Kidney (tissue), 22 donors: ENCODE data around the gene TNIP1. TPM values are rescaled to one million over a fixed set of nuclear protein-coding genes. Genes with fewer than 3 reads are reported as not detected.
A peak's percentile ranks its signal among the peaks of the same experiment; 100 is the strongest.

Source experiments
- DNase-seq, 5 donors: peaks; one replicate each; pipeline ENCODE4 v3.0.0-alpha.2; 2013 to 2020
- FAIRE-seq: peaks from 2 replicates; lab custom pipeline; 2012; peaks lifted over from hg19 to GRCh38; lab: Jason Lieb, UNC
- H3K27ac ChIP-seq, 2 donors: one replicate each; pipeline ENCODE4 v1.7.0; 2013; ENCODE audit warnings: low read depth in 2 of 2, low read length in 2 of 2, inconsistent platforms in 1 of 2
- H3K27me3 ChIP-seq: one replicate; pipeline ENCODE4 v1.7.1; 2013; ENCODE audit warnings: low read length, inconsistent platforms; ENCODE audit not compliant: control insufficient read depth, insufficient read depth
- H3K36me3 ChIP-seq, 3 donors: one replicate each; pipeline versions ENCODE4 v1.7.0 to v1.7.1; 2013; ENCODE audit warnings: low read length in 3 of 3, control low read depth in 1 of 3, inconsistent platforms in 1 of 3; ENCODE audit not compliant: insufficient read depth in 3 of 3, control insufficient read depth in 2 of 3
- H3K4me1 ChIP-seq, 3 donors: one replicate each; pipeline versions ENCODE4 v1.7.0 to v1.7.1; 2013; ENCODE audit warnings: low read length in 3 of 3, inconsistent platforms in 1 of 3, low read depth in 1 of 3; ENCODE audit not compliant: control insufficient read depth in 2 of 3, insufficient read depth in 2 of 3
- H3K4me3 ChIP-seq, 3 donors: one replicate each; pipeline versions ENCODE4 v1.7.0 to v1.8.1; 2013; ENCODE audit warnings: low read length in 3 of 3, control low read depth in 1 of 3, inconsistent platforms in 1 of 3
- H3K9ac ChIP-seq, 3 donors: one replicate each; pipeline versions ENCODE4 v1.7.0 to v1.7.1; 2013; ENCODE audit warnings: low read length in 3 of 3, control low read depth in 1 of 3, inconsistent platforms in 1 of 3
- H3K9me3 ChIP-seq, 3 donors: one replicate each; pipeline versions ENCODE4 v1.7.0 to v1.7.1; 2013; ENCODE audit warnings: low read length in 3 of 3, control low read depth in 1 of 3, inconsistent platforms in 1 of 3; ENCODE audit not compliant: control insufficient read depth in 2 of 3, insufficient read depth in 1 of 3
- intact Hi-C: fragments of 100-400 bp; cut with DNase I; formaldehyde crosslinking; loops from one replicate; pipeline ENCODE4 v1.11.1; 2022
- long read RNA-seq, 10 donors: library from polyadenylated mRNA in 1 of 10; unstranded in 1 of 10; transcript quantifications; one replicate each; pipeline ENCODE4 v2.0.0 and lab custom pipeline, GENCODE V29; 2021 to 2026
- polyA plus RNA-seq: library from polyadenylated mRNA; stranded (reverse); fragments of 350-450 nt; fragmentation: Illumina TruSeq; extraction: RNeasy Lipid Tissue Mini Kit (QIAGEN cat#74804); gene quantifications from one replicate; pipeline ENCODE4 v1.2.3, GENCODE V29; 2014; ENCODE audit warnings: low read depth, low replicate concordance; ENCODE audit not compliant: insufficient read depth
- total RNA-seq: library from RNA; stranded (reverse); fragmentation: NEBNext Ultra II Directional; extraction: Animal tissue kit (Norgen Biotek cat#: 25700); gene quantifications from one replicate; pipeline ENCODE4 v1.2.1, GENCODE V29; 2021
- TF ChIP-seq, protein P1 (sequence below): IDR thresholded peaks from 3 replicates; pipeline ENCODE4 v1.5.1; 2012; ENCODE audit warnings: mild to moderate bottlenecking, moderate library complexity, borderline replicate concordance; ENCODE audit not compliant: insufficient read depth; ENCODE audit errors: extremely low read depth
- donor health status: control.
- donor health status: control.
- donor health status: control.
- donor health status: control.
- donor health status: control.
- donor health status: DM: yes; HTN: yes; CAD: no.
- donor health status: Normal renal cell carcinoma (clear cell type).

Gene TNIP1, protein sequence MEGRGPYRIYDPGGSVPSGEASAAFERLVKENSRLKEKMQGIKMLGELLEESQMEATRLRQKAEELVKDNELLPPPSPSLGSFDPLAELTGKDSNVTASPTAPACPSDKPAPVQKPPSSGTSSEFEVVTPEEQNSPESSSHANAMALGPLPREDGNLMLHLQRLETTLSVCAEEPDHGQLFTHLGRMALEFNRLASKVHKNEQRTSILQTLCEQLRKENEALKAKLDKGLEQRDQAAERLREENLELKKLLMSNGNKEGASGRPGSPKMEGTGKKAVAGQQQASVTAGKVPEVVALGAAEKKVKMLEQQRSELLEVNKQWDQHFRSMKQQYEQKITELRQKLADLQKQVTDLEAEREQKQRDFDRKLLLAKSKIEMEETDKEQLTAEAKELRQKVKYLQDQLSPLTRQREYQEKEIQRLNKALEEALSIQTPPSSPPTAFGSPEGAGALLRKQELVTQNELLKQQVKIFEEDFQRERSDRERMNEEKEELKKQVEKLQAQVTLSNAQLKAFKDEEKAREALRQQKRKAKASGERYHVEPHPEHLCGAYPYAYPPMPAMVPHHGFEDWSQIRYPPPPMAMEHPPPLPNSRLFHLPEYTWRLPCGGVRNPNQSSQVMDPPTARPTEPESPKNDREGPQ
- total RNA-seq (132 TPM), polyA plus RNA-seq (109 TPM)
- long read RNA-seq, donor 1, partial matches to known transcripts, result 0 of 8 reads
- long read RNA-seq, donor 1, other reads (novel, unspliced or antisense), result 0 of 8 reads
- long read RNA-seq, donor 2, partial matches to known transcripts, result 0 of 6 reads
- long read RNA-seq, donor 2, other reads (novel, unspliced or antisense), result 0 of 6 reads
- long read RNA-seq, donor 3, partial matches to known transcripts, result 5 of 10 reads
- long read RNA-seq, donor 3, other reads (novel, unspliced or antisense), result 0 of 10 reads
- long read RNA-seq, donor 4, transcript TNIP1-211 (18 exons, 2,274 nt), result major isoform, 7 of 9 reads
- long read RNA-seq, donor 4, partial matches to known transcripts, result 0 of 9 reads
- long read RNA-seq, donor 4, other reads (novel, unspliced or antisense), result 0 of 9 reads
- long read RNA-seq, donor 5, partial matches to known transcripts, result 0 of 1 reads
- long read RNA-seq, donor 5, other reads (novel, unspliced or antisense), result 0 of 1 reads
- long read RNA-seq, donor 6, partial matches to known transcripts, result 0 of 4 reads
- long read RNA-seq, donor 6, other reads (novel, unspliced or antisense), result 0 of 4 reads
- long read RNA-seq, donor 7, transcript TNIP1-202 (18 exons, 2,935 nt), result minor isoform, 6 of 102 reads
- long read RNA-seq, donor 7, transcript TNIP1-211 (18 exons, 2,274 nt), result major isoform, 40 of 102 reads
- long read RNA-seq, donor 7, transcript TNIP1-208 (17 exons, 2,680 nt), result minor isoform, 11 of 102 reads
- long read RNA-seq, donor 7, transcript TNIP1-205 (18 exons, 2,200 nt), result minor isoform, 7 of 102 reads
- long read RNA-seq, donor 7, partial matches to known transcripts, result 20 of 102 reads
- long read RNA-seq, donor 7, other reads (novel, unspliced or antisense), result 16 of 102 reads
- long read RNA-seq, donor 8, partial matches to known transcripts, result 0 of 4 reads
- long read RNA-seq, donor 8, other reads (novel, unspliced or antisense), result 0 of 4 reads
- long read RNA-seq, donor 9, partial matches to known transcripts, result 0 of 5 reads
- long read RNA-seq, donor 9, other reads (novel, unspliced or antisense), result 0 of 5 reads
- long read RNA-seq, donor 10, partial matches to known transcripts, result 0 of 5 reads
- long read RNA-seq, donor 10, other reads (novel, unspliced or antisense), result 0 of 5 reads

DNA sequence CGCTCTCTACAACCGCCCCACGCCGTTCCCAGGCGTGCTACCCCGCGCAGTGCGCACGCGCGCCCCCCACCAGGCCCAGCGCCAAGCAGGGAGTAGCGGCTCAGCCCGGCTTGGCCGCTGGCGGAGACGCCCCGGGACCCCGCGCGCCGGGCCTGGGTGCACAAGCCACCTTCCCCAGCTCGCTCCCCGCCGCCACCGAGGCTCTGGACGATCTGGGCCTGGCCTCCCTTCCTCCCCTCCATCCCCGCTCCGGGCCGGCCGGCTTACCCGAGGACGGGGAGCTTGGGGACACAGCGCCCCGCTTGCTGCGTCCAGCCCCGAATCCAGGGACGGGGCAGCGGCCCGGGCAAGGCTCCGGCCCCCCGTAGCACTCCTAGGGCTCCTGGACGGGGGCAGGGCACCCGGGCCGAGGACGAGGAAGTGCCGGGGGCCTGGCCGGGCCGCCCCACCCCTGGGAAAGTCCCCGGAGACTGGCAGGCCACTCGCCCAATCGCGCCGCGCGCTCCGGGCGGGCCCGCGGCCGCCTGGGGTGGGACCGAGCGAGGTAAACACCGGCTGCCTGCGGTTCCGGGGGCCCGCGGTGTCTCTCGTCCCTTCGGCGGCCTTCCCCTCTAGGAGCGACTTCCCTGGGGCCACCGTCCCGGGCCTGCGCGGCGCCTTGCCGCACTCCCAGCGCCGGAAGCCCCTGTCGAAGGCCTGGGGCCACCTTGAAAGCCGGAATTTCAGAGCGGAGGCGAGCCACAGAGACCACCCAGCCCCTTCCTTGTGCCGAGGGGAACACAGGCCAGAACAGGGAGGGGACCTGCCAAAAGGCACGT lies at the start of gene TNIP1:
TNIP1 (minus strand) TSS at position 422 of the 818 bp plus-strand sequence. CDS start 15,939 bp downstream, outside the sequence.
- peak; percentile 91 to 97 (median 92) for DNase-seq
- TF ChIP-seq, protein P1, sequence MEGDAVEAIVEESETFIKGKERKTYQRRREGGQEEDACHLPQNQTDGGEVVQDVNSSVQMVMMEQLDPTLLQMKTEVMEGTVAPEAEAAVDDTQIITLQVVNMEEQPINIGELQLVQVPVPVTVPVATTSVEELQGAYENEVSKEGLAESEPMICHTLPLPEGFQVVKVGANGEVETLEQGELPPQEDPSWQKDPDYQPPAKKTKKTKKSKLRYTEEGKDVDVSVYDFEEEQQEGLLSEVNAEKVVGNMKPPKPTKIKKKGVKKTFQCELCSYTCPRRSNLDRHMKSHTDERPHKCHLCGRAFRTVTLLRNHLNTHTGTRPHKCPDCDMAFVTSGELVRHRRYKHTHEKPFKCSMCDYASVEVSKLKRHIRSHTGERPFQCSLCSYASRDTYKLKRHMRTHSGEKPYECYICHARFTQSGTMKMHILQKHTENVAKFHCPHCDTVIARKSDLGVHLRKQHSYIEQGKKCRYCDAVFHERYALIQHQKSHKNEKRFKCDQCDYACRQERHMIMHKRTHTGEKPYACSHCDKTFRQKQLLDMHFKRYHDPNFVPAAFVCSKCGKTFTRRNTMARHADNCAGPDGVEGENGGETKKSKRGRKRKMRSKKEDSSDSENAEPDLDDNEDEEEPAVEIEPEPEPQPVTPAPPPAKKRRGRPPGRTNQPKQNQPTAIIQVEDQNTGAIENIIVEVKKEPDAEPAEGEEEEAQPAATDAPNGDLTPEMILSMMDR, result no peak
- Histone ChIP-seq H3K9me3 (no peaks in the 10 kb centered on the region), H3K4me1 (peaks cover 5 to 54% (median 47%) of the 10 kb centered on the region in 3 donors), H3K9ac (peak within 1 kb of the TSS; percentile 80 to 99 (median 86)), H3K27me3 (no peaks in the 10 kb centered on the region), H3K4me3 (peak within 1 kb of the TSS; percentile 79 to 91 (median 90)), H3K27ac (peak within 1 kb of the TSS; percentile 98 to 99), H3K36me3 (peaks cover 0 to 5% (median 0%) of the 10 kb centered on the region in 3 donors)
- no peak for FAIRE-seq
- intact Hi-C loops, result no loop called here

DNA sequence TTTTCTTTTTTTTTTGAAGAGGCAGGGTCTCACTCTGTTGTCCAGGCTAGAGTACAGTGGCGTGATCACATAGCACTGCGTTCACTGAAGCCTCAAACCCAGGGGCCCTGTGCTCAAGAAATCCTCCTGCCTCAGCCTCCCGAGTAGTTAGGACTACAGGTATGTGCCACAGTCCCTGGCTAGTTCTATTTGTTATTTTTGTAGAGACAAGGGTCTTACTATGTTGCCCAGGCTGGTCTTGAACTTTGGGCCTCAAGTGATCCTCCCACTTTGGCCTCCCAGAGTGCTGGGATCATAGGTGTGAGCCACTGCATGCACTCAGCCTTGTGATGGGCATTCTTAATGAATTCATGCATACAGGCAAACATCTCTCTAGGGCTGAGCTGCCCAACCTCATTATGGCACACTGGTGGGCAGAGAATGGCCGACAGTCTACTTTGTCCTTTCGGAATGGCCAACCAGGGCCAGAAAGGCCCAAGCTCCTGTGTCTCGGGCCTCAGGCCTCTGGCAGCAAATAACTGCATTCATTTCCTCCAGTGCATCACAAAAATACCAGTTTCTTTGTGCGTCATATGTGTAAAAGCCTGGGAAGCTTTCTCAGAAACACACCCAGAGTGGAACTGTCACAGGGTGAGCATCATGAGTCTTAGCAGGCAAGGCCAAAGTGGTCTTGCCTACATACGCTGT lies 49.5 kb upstream of the TNIP1 start:
- peaks cover 0 to 15% (median 6%) of the 10 kb centered on the region in 3 donors for H3K4me1 ChIP-seq
- TF ChIP-seq, protein P1, result no peak
- peak overlapping the region in 1 of 3 donors; percentile 24 for H3K9ac ChIP-seq
- no peak overlapping the region for H3K4me3 ChIP-seq
- no peaks in the 10 kb centered on the region for H3K27me3 ChIP-seq
- H3K9me3 ChIP-seq, result no peaks in the 10 kb centered on the region
- peaks cover 0 to 65% (median 40%) of the 10 kb centered on the region in 3 donors for H3K36me3 ChIP-seq
- DNase-seq (no peak), FAIRE-seq (no peak)
- intact Hi-C loops, result no loop called here
- peak overlapping the region; percentile 81 to 84 for H3K27ac ChIP-seq
